Uterus (tissue), 4 donors: ENCODE results near the gene C6orf136. TPM values are rescaled to one million over a fixed set of nuclear protein-coding genes. Genes with fewer than 3 reads are reported as not detected.
"Not testable (repeated sequence)": the region's sequence is repeated elsewhere in the genome, so short reads cannot be mapped to it uniquely, and the experiment has no call there.

ENCODE experiments used
- DNase-seq, 2 donors: peaks; one replicate each; pipeline ENCODE4 v3.0.0-alpha.2; 2019 to 2020
- H3K27ac ChIP-seq, 2 donors: fragments of 200-600 bp; sonication (generic); 1 replicate in 1 of 2; 2 replicates in 1 of 2; pipeline ENCODE4 v1.5.1; 2016 to 2018
- H3K27me3 ChIP-seq, 2 donors: fragments of 200-600 bp; sonication (generic); one replicate each; pipeline ENCODE4 v1.5.1; 2018 to 2019; ENCODE audit warnings: control low read depth in 1 of 2
- H3K36me3 ChIP-seq, 2 donors: fragments of 200-600 bp; sonication (generic); one replicate each; pipeline ENCODE4 v1.5.1; 2019; ENCODE audit warnings: control low read depth in 1 of 2
- H3K4me1 ChIP-seq, 2 donors: fragments of 200-600 bp; sonication (generic); one replicate each; pipeline ENCODE4 v1.5.1; 2018 to 2019; ENCODE audit warnings: control low read depth in 1 of 2
- H3K4me3 ChIP-seq, 2 donors: fragments of 200-600 bp; sonication (generic); 1 replicate in 1 of 2; 2 replicates in 1 of 2; pipeline ENCODE4 v1.5.1; 2018 to 2019; ENCODE audit warnings: mild to moderate bottlenecking in 1 of 2
- H3K9me3 ChIP-seq, 2 donors: fragments of 200-600 bp; sonication (generic); one replicate each; pipeline ENCODE4 v1.5.1; 2019; ENCODE audit warnings: control low read depth in 1 of 2
- CTCF ChIP-seq, 4 experiments: fragments of 200-600 bp in 2 of 4; fragments of 450-650 bp in 2 of 4; sonication (generic) in 2 of 4; IDR thresholded peaks; one replicate each; pipeline ENCODE4 v1.5.1; 2016 to 2019; ENCODE audit warnings: antibody characterized with exemption in 4 of 4, mild to moderate bottlenecking in 2 of 4, moderate library complexity in 1 of 4
- POLR2A ChIP-seq, 2 donors: fragments of 450-650 bp; IDR thresholded peaks; one replicate each; pipeline ENCODE4 v1.6.1; 2016; ENCODE audit warnings: antibody characterized with exemption in 2 of 2, mild to moderate bottlenecking in 1 of 2, moderate library complexity in 1 of 2
- intact Hi-C: fragments of 100-400 bp; cut with DNase I; formaldehyde crosslinking; loops from one replicate; pipeline ENCODE4 v1.15.1; 2023; ENCODE audit warnings: low total_unique reads
- total RNA-seq, 4 donors: library from RNA; depleted of rRNA in 3 of 4; stranded (reverse); fragments of >200 nt in 3 of 4; gene quantifications; one replicate each; pipeline versions ENCODE4 v1.1.0 to v1.2.4, GENCODE V29; 2014 to 2023
- donor health status: DM: yes; HTN: yes; CAD: no.

C6orf136 gene
- total RNA-seq, 4 donors from 2014 or later: 5.6 to 22.2 (median 7.7) TPM

GRCh38 chr6:30664994-30665767, 18.2 kb downstream of the C6orf136 start:
- intact Hi-C loops: no loop called here
- H3K4me1 ChIP-seq: no peaks in the 10 kb centered on the region
- no peak for DNase-seq
- no peaks in the 10 kb centered on the region for H3K9me3 ChIP-seq
- no peaks in the 10 kb centered on the region for H3K36me3 ChIP-seq
- H3K27ac ChIP-seq: no peak overlapping the region
- no peaks in the 10 kb centered on the region for H3K27me3 ChIP-seq
- TF ChIP-seq CTCF (IDR thresholded peaks at IDR 0.05) (no peak), POLR2A (IDR thresholded peaks at IDR 0.05) (no peak)
- no peak overlapping the region for H3K4me3 ChIP-seq

- H3K27ac ChIP-seq, DNase-seq, H3K27me3 ChIP-seq, H3K4me3 ChIP-seq, H3K9me3 ChIP-seq, H3K36me3 ChIP-seq, H3K4me1 ChIP-seq, intact Hi-C loops: not testable (repeated sequence)
Measured at GRCh38 chr6:30666300-30666699, 19.4 kb downstream of the C6orf136 start.

GRCh38 chr6:30670760-30671527, 24.0 kb downstream of the C6orf136 start:
- Histone ChIP-seq H3K4me1 (peaks cover 0 to 3% of the 10 kb centered on the region in 2 donors), H3K27me3 (no peaks in the 10 kb centered on the region), H3K36me3 (no peaks in the 10 kb centered on the region), H3K4me3 (no peak overlapping the region), H3K27ac (no peak overlapping the region), H3K9me3 (no peaks in the 10 kb centered on the region)
- intact Hi-C loops: loop anchor here (5.0 to 10.0 kb wide), 2 partner anchors 44 to 214 kb away; partner anchors contain the start of genes ATAT1 and DDR1
- no peak for DNase-seq
- no peak for TF ChIP-seq POLR2A (IDR thresholded peaks at IDR 0.05)
- no peak for TF ChIP-seq CTCF (IDR thresholded peaks at IDR 0.05)

GRCh38 chr6:30672445-30673253, 25.7 kb downstream of the C6orf136 start, which contains the start of gene DHX16:
DHX16 (minus strand) TSS chr6:30673006; CDS start chr6:30672841, 165 bp downstream.
- Histone ChIP-seq H3K27ac (peak within 1 kb of the TSS; percentile 73 to 79), H3K4me1 (peaks cover 0 to 3% of the 10 kb centered on the region in 2 donors), H3K27me3 (no peaks in the 10 kb centered on the region), H3K4me3 (peak within 1 kb of the TSS; percentile 79 to 97), H3K36me3 (no peaks in the 10 kb centered on the region), H3K9me3 (no peaks in the 10 kb centered on the region)
- peak; percentile 96 to 98 for DNase-seq
- intact Hi-C loops: loop anchor here (5.0 to 10.0 kb wide), 2 partner anchors 45 to 212 kb away; partner anchors contain the start of genes ATAT1 and DDR1
- TF ChIP-seq POLR2A (IDR thresholded peaks at IDR 0.05) (peak in 1 of 2 donors; percentile 36), CTCF (IDR thresholded peaks at IDR 0.05) (peak; percentile 90 to 97 (median 92))

GRCh38 chr6:30676660-30677285, 29.8 kb downstream of the C6orf136 start:
- intact Hi-C loops: loop anchor here (10.0 kb wide), 1 partner anchor 208 kb away; the partner anchor contains the start of gene DDR1
- DNase-seq: no peak
- Histone ChIP-seq H3K4me1 (peaks cover 2 to 16% of the 10 kb centered on the region in 2 donors), H3K9me3 (no peaks in the 10 kb centered on the region), H3K36me3 (no peaks in the 10 kb centered on the region), H3K4me3 (no peak overlapping the region), H3K27me3 (no peaks in the 10 kb centered on the region), H3K27ac (no peak overlapping the region)
- no peak for TF ChIP-seq CTCF (IDR thresholded peaks at IDR 0.05)
- TF ChIP-seq POLR2A (IDR thresholded peaks at IDR 0.05): no peak
